A673 (cell line): ENCODE data around the gene GNA15. TPM values are rescaled to one million over a fixed set of nuclear protein-coding genes. Genes with fewer than 3 reads are reported as not detected.

Source experiments
- BruUV-seq: library from RNA; stranded (reverse); fragments of 400-500 nt; replicated peaks from 2 replicates; lab custom pipeline; 2021; lab: Mats Ljungman, UMichigan
- CTCF ChIA-PET: fragments of 300-600 bp; sonication (Branson Sonifier 250); formaldehyde crosslinking; loops from one replicate; lab custom pipeline; 2022; ENCODE audit warnings: antibody characterized with exemption; lab: Charles Lee
- POLR2A ChIA-PET: fragments of 300-600 bp; sonication (Branson Sonifier 250); formaldehyde crosslinking; loops from one replicate; lab custom pipeline; 2022; ENCODE audit warnings: antibody characterized with exemption; ENCODE audit not compliant: low non-redundant PET; lab: Charles Lee
- DNase-seq: peaks from one replicate; pipeline ENCODE4 v3.0.0-alpha.2; 2015; ENCODE audit warnings: low spot score
- H3K27ac ChIP-seq: fragments of 200-600 bp; sonication (generic); 2 replicates; pipeline ENCODE4 v1.5.1; 2016; ENCODE audit warnings: mixed run types, low read depth, mild to moderate bottlenecking, mixed read lengths, antibody characterized with exemption, low read length; ENCODE audit not compliant: poor library complexity, severe bottlenecking
- H3K27me3 ChIP-seq: fragments of 200-600 bp; sonication (generic); replicated peaks from 2 replicates; pipeline ENCODE4 v1.6.1; 2017; ENCODE audit warnings: mixed run types, low read depth, mild to moderate bottlenecking, mixed read lengths, antibody characterized with exemption, low read length; ENCODE audit not compliant: insufficient read depth, poor library complexity
- H3K36me3 ChIP-seq: fragments of 200-600 bp; sonication (generic); 2 replicates; pipeline ENCODE4 v1.6.1; 2016; ENCODE audit warnings: mixed run types, mild to moderate bottlenecking, mixed read lengths, antibody characterized with exemption, low read length; ENCODE audit not compliant: insufficient read depth, poor library complexity, severe bottlenecking
- H3K4me1 ChIP-seq: fragments of 200-600 bp; sonication (generic); 2 replicates; pipeline ENCODE4 v1.6.1; 2017; ENCODE audit warnings: mixed run types, mild to moderate bottlenecking, mixed read lengths, antibody characterized with exemption, low read length; ENCODE audit not compliant: insufficient read depth, poor library complexity, severe bottlenecking
- H3K4me3 ChIP-seq: fragments of 200-600 bp; sonication (generic); 2 replicates; pipeline ENCODE4 v1.5.1; 2016; ENCODE audit warnings: low read depth, mixed run types, mild to moderate bottlenecking, mixed read lengths, low read length; ENCODE audit not compliant: poor library complexity, severe bottlenecking
- H3K9me3 ChIP-seq: fragments of 200-600 bp; sonication (generic); 2 replicates; pipeline ENCODE4 v1.6.1; 2016; ENCODE audit warnings: mixed run types, low read depth, mild to moderate bottlenecking, mixed read lengths, antibody characterized with exemption, low read length; ENCODE audit not compliant: poor library complexity, severe bottlenecking
- CTCF ChIP-seq: fragments of 300-800, 200-600 bp; sonication (generic); conservative IDR thresholded peaks from 2 replicates; pipeline ENCODE4 v1.5.1; 2017; ENCODE audit warnings: low read depth, mild to moderate bottlenecking, antibody characterized with exemption, low read length, moderate library complexity, mixed read lengths
- EZH2 ChIP-seq: fragments of 200-600 bp; sonication (generic); IDR thresholded peaks from 2 replicates; pipeline ENCODE4 v1.6.1; 2017; ENCODE audit warnings: borderline replicate concordance, low read depth, mild to moderate bottlenecking, mixed read lengths, antibody characterized with exemption, low read length; ENCODE audit not compliant: poor library complexity, severe bottlenecking
- intact Hi-C: fragments of 100-400 bp; cut with micrococcal nuclease; formaldehyde crosslinking; loops from one replicate; pipeline ENCODE4 v1.10.0; 2022; ENCODE audit not compliant: unreplicated experiment
- total RNA-seq: library from RNA; stranded (reverse); gene quantifications from 2 replicates; pipeline ENCODE4 v1.2.3, GENCODE V29; 2021

The GNA15 gene
- total RNA-seq, 1 experiment from 2014 or later = 0.26 TPM

- intact Hi-C loops = no loop called here
- H3K36me3 ChIP-seq = no peaks in the 10 kb centered on the region
These were observed 30.0 kb upstream of the GNA15 start for GRCh38 chr19:3105641-3106508.

DNA sequence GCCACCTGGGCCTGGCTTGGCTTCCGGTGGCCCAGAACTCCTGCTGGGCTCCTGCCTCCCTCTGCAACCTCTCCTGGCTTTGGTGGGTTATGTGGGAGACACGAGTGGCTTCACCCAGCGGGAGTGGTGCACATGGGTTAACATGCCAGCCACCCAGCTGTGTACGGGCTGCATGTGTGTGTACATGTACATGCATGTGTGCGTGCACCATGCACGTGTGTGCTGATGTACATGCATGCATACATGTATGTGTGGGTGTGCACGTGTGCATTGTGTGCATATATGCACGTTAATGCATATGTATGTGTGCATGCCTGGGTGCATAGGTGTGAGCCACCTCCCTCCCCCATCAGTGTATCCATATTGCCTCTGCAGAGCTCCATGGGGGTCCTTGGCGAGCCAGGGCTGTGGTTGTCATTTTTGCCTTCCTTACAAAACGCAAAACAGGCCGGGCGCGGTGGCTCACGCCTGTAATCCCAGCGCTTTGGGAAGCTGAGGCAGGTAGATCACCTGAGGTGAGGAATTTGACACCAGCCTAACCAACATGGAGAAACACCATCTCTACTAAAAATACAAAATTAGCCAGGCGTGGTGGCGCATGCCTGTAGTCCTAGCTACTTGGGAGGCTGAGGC, 29.2 kb upstream of the GNA15 start:
- BruUV-seq = no TSS peak
- H3K36me3 ChIP-seq = no peaks in the 10 kb centered on the region
- TF ChIP-seq CTCF = no peak
- ChIA-PET CTCF (no interaction called here), POLR2A (no interaction called here)
- intact Hi-C loops = no loop called here
- no peak for DNase-seq
- H3K27me3 ChIP-seq = no peaks in the 10 kb centered on the region
- no peaks in the 10 kb centered on the region for H3K4me1 ChIP-seq
- H3K4me3 ChIP-seq = no peak overlapping the region
- H3K27ac ChIP-seq = no peak overlapping the region
- no peaks in the 10 kb centered on the region for H3K9me3 ChIP-seq

More at GRCh38 chr19:3105641-3106508, 30.0 kb upstream of the GNA15 start:
- BruUV-seq = no TSS peak
- ChIA-PET POLR2A (no interaction called here), CTCF (interaction anchor here (0.8 kb wide), 1 partner anchor 26 kb away, joined by 4 read pairs; no protein-coding TSS in a partner anchor)
- no peak for DNase-seq
- Histone ChIP-seq H3K27me3 (no peaks in the 10 kb centered on the region), H3K4me1 (no peaks in the 10 kb centered on the region), H3K27ac (no peak overlapping the region), H3K9me3 (no peaks in the 10 kb centered on the region), H3K4me3 (no peak overlapping the region)
- TF ChIP-seq CTCF (no peak), EZH2 (no peak)

DNA sequence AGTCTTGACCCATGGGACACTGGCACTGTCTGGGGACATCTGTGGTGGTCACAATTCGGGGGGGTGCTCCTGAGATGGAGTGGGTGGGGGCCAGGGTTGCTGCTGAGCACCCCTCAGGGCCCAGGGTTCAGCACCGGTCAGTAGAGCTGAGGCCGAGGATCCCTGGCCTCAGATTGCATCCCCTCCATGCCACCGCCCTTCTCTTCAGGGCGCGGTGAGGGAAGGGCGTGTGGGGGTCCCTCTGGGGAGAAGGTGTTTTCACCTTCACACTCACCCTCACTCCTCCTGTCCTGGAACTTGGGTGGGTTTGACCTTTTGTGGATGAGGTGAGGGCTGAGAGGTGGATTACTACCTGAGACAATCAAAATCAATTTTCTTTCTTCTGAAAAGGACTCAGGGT, 28.2 kb upstream of the GNA15 start:
- Histone ChIP-seq H3K9me3 (no peaks in the 10 kb centered on the region), H3K36me3 (no peaks in the 10 kb centered on the region), H3K4me1 (no peaks in the 10 kb centered on the region), H3K4me3 (no peak overlapping the region), H3K27ac (no peak overlapping the region), H3K27me3 (no peaks in the 10 kb centered on the region)
- TF ChIP-seq CTCF (no peak), EZH2 (no peak)
- ChIA-PET CTCF (no interaction called here), POLR2A (no interaction called here)
- no TSS peak for BruUV-seq
- intact Hi-C loops = loop anchor here (1.0 kb wide), 1 partner anchor 145 kb away; no protein-coding TSS in a partner anchor
- no peak for DNase-seq
